SK-N-SH (cell line): ENCODE measurements around the gene SLC15A2. TPM values are rescaled to one million over a fixed set of nuclear protein-coding genes. Genes with fewer than 3 reads are reported as not detected.

Experiments used
- CTCF ChIA-PET: fragments of 300-600, 350-600 bp; formaldehyde crosslinking; extraction: SDS; loops from one replicate; lab custom pipeline; 2021; lab: Yijun Ruan, JAX
- POLR2A ChIA-PET: fragments of 350-600 bp; sonication (Branson Sonifier 250); formaldehyde crosslinking; extraction: SDS; loops from one replicate; lab custom pipeline; 2020; ENCODE audit warnings: antibody characterized with exemption, inconsistent platforms; lab: Yijun Ruan, JAX
- DNase-seq: peaks from one replicate; pipeline ENCODE4 v3.0.0; 2012
- H2AFZ ChIP-seq: fragments of 200-600 bp; sonication (generic); 2 replicates; pipeline ENCODE4 v1.8.1; 2016; ENCODE audit warnings: antibody characterized with exemption, mild to moderate bottlenecking, low read depth
- H3F3A ChIP-seq: fragments of 200-600 bp; sonication (generic); replicated peaks from 2 replicates; pipeline ENCODE3; 2016; ENCODE audit warnings: antibody characterized with exemption, mild to moderate bottlenecking; ENCODE audit not compliant: insufficient read depth
- H3K27ac ChIP-seq, 2 experiments: fragments of 200-500 bp in 1 of 2; fragments of 200-600 bp in 1 of 2; sonication (Bioruptor generic) in 1 of 2; sonication (generic), shearing (Covaris generic) in 1 of 2; 2 replicates each; pipeline versions ENCODE4 v1.5.1 to v1.6.1; 2014 to 2016; ENCODE audit warnings: low read depth in 2 of 2, inconsistent platforms in 1 of 2, low read length in 1 of 2, mild to moderate bottlenecking in 1 of 2, mixed read lengths in 1 of 2
- H3K27me3 ChIP-seq: fragments of 200-600 bp; sonication (generic), shearing (Covaris generic); 2 replicates; pipeline ENCODE4 v1.6.1; 2016; ENCODE audit warnings: mixed run types; ENCODE audit not compliant: insufficient read depth
- H3K36me3 ChIP-seq, 2 experiments: fragments of 200-500 bp in 1 of 2; fragments of 200-600 bp in 1 of 2; sonication (Bioruptor generic) in 1 of 2; sonication (generic) in 1 of 2; replicated peaks in 1 of 2; 2 replicates each; pipeline versions ENCODE3 to v1.5.1; 2014 to 2016; ENCODE audit warnings: low read length in 1 of 2, mild to moderate bottlenecking in 1 of 2; ENCODE audit not compliant: insufficient read depth in 2 of 2, control insufficient read depth in 1 of 2
- H3K4me1 ChIP-seq, 2 experiments: fragments of 200-500 bp in 1 of 2; fragments of 200-600 bp in 1 of 2; sonication (Bioruptor generic) in 1 of 2; sonication (generic), shearing (Covaris generic) in 1 of 2; 2 replicates each; pipeline versions ENCODE4 v1.5.1 to v1.6.1; 2014 to 2016; ENCODE audit warnings: low read depth in 1 of 2, low read length in 1 of 2, mixed run types in 1 of 2; ENCODE audit not compliant: insufficient read depth in 2 of 2, control insufficient read depth in 1 of 2
- H3K4me2 ChIP-seq: fragments of 200-600 bp; sonication (generic), shearing (Covaris generic); 2 replicates; pipeline ENCODE4 v1.6.1; 2017; ENCODE audit warnings: mixed run types
- H3K4me3 ChIP-seq, 2 experiments: fragments of 200-500 bp in 1 of 2; fragments of 200-600 bp in 1 of 2; sonication (Bioruptor generic) in 1 of 2; sonication (generic), shearing (Covaris generic) in 1 of 2; 2 replicates each; pipeline versions ENCODE4 v1.5.1 to v1.8.1; 2014 to 2016; ENCODE audit warnings: low read depth in 2 of 2, inconsistent platforms in 1 of 2, low read length in 1 of 2, mild to moderate bottlenecking in 1 of 2, mixed read lengths in 1 of 2, moderate library complexity in 1 of 2
- H3K79me2 ChIP-seq: fragments of 200-600 bp; sonication (generic); 2 replicates; pipeline ENCODE4 v1.8.1; 2017; ENCODE audit warnings: mild to moderate bottlenecking; ENCODE audit not compliant: insufficient read depth
- H3K9ac ChIP-seq: fragments of 200-600 bp; sonication (generic); 2 replicates; pipeline ENCODE4 v1.6.1; 2017; ENCODE audit warnings: mixed run types
- H3K9me2 ChIP-seq: fragments of 200-600 bp; sonication (generic); 2 replicates; pipeline ENCODE4 v1.6.1; 2017; ENCODE audit warnings: mixed run types
- H3K9me3 ChIP-seq: fragments of 200-600 bp; sonication (generic); 2 replicates; pipeline ENCODE4 v1.6.1; 2017; ENCODE audit warnings: mixed run types, mild to moderate bottlenecking, moderate library complexity
- H4K20me1 ChIP-seq: fragments of 200-600 bp; sonication (generic); 2 replicates; pipeline ENCODE4 v1.6.1; 2017; ENCODE audit warnings: mild to moderate bottlenecking, mixed run types; ENCODE audit not compliant: insufficient read depth
- CHD2 ChIP-seq: fragments of 150-350 bp; IDR thresholded peaks from 2 replicates; pipeline ENCODE4 v1.6.1; 2018; ENCODE audit warnings: low read length; ENCODE audit not compliant: partially characterized antibody
- EP300 ChIP-seq, 2 experiments: IDR thresholded peaks; 2 replicates each; pipeline versions ENCODE4 v1.4.0 to v1.6.1; 2012; ENCODE audit warnings: borderline replicate concordance in 1 of 2, low read depth in 1 of 2, low read length in 1 of 2
- FOXJ3 ChIP-seq: sonication (generic); formaldehyde crosslinking; IDR thresholded peaks from 2 replicates; pipeline ENCODE4 v1.5.1; 2020; ENCODE audit warnings: mild to moderate bottlenecking, missing genetic modification reagents
- FOXM1 ChIP-seq: IDR thresholded peaks from 2 replicates; pipeline ENCODE4 v1.4.0; 2012; ENCODE audit warnings: low read depth, mild to moderate bottlenecking
- MAX ChIP-seq: IDR thresholded peaks from 2 replicates; pipeline ENCODE4 v1.4.0; 2012; ENCODE audit warnings: low read depth
- NFIC ChIP-seq: IDR thresholded peaks from 2 replicates; pipeline ENCODE4 v1.4.0; 2012; ENCODE audit warnings: borderline replicate concordance
- PBX3 ChIP-seq: IDR thresholded peaks from 2 replicates; pipeline ENCODE4; 2012
- POLR2AphosphoS5 ChIP-seq: IDR thresholded peaks from 2 replicates; pipeline ENCODE4 v1.6.1; 2012; ENCODE audit warnings: low read depth, low read length
- REST ChIP-seq: IDR thresholded peaks from 2 replicates; pipeline ENCODE4 v1.6.1; 2012; ENCODE audit warnings: mild to moderate bottlenecking, low read depth, low read length, moderate library complexity
- RFX5 ChIP-seq: IDR thresholded peaks from 2 replicates; pipeline ENCODE4 v1.6.1; 2012; ENCODE audit warnings: mild to moderate bottlenecking, improper control_type of control experiment, low read length
- TAF1 ChIP-seq: IDR thresholded peaks from 2 replicates; pipeline ENCODE4 v1.6.1; 2012; ENCODE audit warnings: low read depth, mild to moderate bottlenecking, low read length, moderate library complexity, borderline replicate concordance
- USF2 ChIP-seq: fragments of 150-350 bp; IDR thresholded peaks from 2 replicates; pipeline ENCODE4 v1.6.1; 2017; ENCODE audit warnings: antibody characterized with exemption, low read length, low read depth, borderline replicate concordance
- YY1 ChIP-seq: IDR thresholded peaks from 2 replicates; pipeline ENCODE4 v1.4.0; 2012; ENCODE audit warnings: low read depth, mild to moderate bottlenecking
- WGBS: methylation state at CpG from one replicate; pipeline ENCODE4 v1.1.6; 2017; ENCODE audit warnings: low lambda C conversion rate; 5-methylcytosine and 5-hydroxymethylcytosine counted together
- polyA plus RNA-seq, 3 experiments: library from polyadenylated mRNA; depleted of rRNA; stranded (reverse); fragments of >200 nt; gene quantifications; 2 replicates each; pipeline ENCODE4 v1.2.3, GENCODE V29; 2012

The SLC15A2 gene
- polyA plus RNA-seq, 1 of the 3 experiments (the other 2 are of a cell fraction): 0.10 TPM

GRCh38 chr3:121951291-121951919 lies 57.2 kb downstream of the SLC15A2 start:
- Histone ChIP-seq H3F3A (no peaks in the 10 kb centered on the region), H3K36me3 (no peaks in the 10 kb centered on the region)
- TF ChIP-seq MAX (no peak), USF2 (no peak), CHD2 (no peak)
- TF ChIP-seq, all 33 proteins: peak for 0
- Histone ChIP-seq H3K27ac (no peak overlapping the region), H3K79me2 (no peaks in the 10 kb centered on the region), H3K9me3 (peaks cover 5% of the 10 kb centered on the region; the same call in 1 of the 2 replicates), H3K4me3 (no peak overlapping the region), H4K20me1 (no peaks in the 10 kb centered on the region), H2AFZ (no peak overlapping the region), H3K4me2 (no peak overlapping the region), H3K27me3 (no peaks in the 10 kb centered on the region), H3K4me1 (no peaks in the 10 kb centered on the region), H3K9me2 (no peaks in the 10 kb centered on the region), H3K9ac (no peak overlapping the region)
- WGBS: 33% methylated on average over 1 of the region's 1 CpG
- ChIA-PET CTCF (no interaction called here), POLR2A (no interaction called here)
- DNase-seq: no peak

GRCh38 chr3:121956363-121956762 lies 62.2 kb downstream of the SLC15A2 start:
- WGBS: 21% methylated on average over 3 of the region's 3 CpGs
- Histone ChIP-seq H3K9ac (no peak overlapping the region), H3K9me2 (no peaks in the 10 kb centered on the region), H3K4me1 (no peaks in the 10 kb centered on the region), H3K79me2 (no peaks in the 10 kb centered on the region), H3F3A (no peaks in the 10 kb centered on the region), H3K27ac (no peak overlapping the region), H3K36me3 (no peaks in the 10 kb centered on the region), H3K27me3 (no peaks in the 10 kb centered on the region), H3K4me2 (no peak overlapping the region), H3K9me3 (peaks cover 5% of the 10 kb centered on the region; the same call in 1 of the 2 replicates), H4K20me1 (no peaks in the 10 kb centered on the region), H2AFZ (no peak overlapping the region), H3K4me3 (no peak overlapping the region)
- ChIA-PET POLR2A (no interaction called here), CTCF (interaction anchor here (0.7 kb wide), 1 partner anchor 11 kb away, joined by 4 read pairs; no protein-coding TSS in a partner anchor)
- no peak for TF ChIP-seq FOXJ3 (CRISPR knock-in tag)
- no peak for TF ChIP-seq YY1
- DNase-seq: no peak

- WGBS: 19% methylated on average over 2 of the region's 2 CpGs
- H3K79me2 ChIP-seq: no peaks in the 10 kb centered on the region
- no peak overlapping the region for H2AFZ ChIP-seq
- POLR2A ChIA-PET: no interaction called here
- no peaks in the 10 kb centered on the region for H3F3A ChIP-seq
- no peaks in the 10 kb centered on the region for H3K27me3 ChIP-seq
- CTCF ChIA-PET: no interaction called here
- no peaks in the 10 kb centered on the region for H3K36me3 ChIP-seq
- DNase-seq: no peak
- no peak for TF ChIP-seq FOXM1
- no peak for TF ChIP-seq POLR2AphosphoS5
- TF ChIP-seq REST: no peak
- TF ChIP-seq MAX: no peak
- TF ChIP-seq PBX3: no peak
- TF ChIP-seq RFX5: no peak
- no peak for TF ChIP-seq TAF1
- no peak for TF ChIP-seq YY1
- no peak for TF ChIP-seq NFIC
- no peak for TF ChIP-seq EP300 (IDR thresholded peaks at IDR 0.05; ENCODE audit: borderline replicate concordance in 1 of 2, low read depth in 1 of 2, low read length in 1 of 2)
- no peak overlapping the region for H3K27ac ChIP-seq
- no peak overlapping the region for H3K9ac ChIP-seq
- H3K4me3 ChIP-seq: no peak overlapping the region
- H3K4me2 ChIP-seq: no peak overlapping the region
- no peaks in the 10 kb centered on the region; the same call in 1 of the 2 replicates for H3K9me3 ChIP-seq
- H4K20me1 ChIP-seq: no peaks in the 10 kb centered on the region
- no peaks in the 10 kb centered on the region for H3K4me1 ChIP-seq
- H3K9me2 ChIP-seq: no peaks in the 10 kb centered on the region
These were observed 63.6 kb downstream of the SLC15A2 start for GRCh38 chr3:121957674-121958415.
